DMS114 treated with DMSO at 0.1 percent for 48 hours (cell line): Measurements from ENCODE around the gene CD101.

Experiments
- DNase-seq: peaks from one replicate; lab custom pipeline; 2025; ENCODE audit not compliant: unreplicated experiment; lab: John Stamatoyannopoulos, UW

The CD101 gene

GRCh38 chr1:117014209-117014608 lies 12.6 kb downstream of the CD101 start:
- no peak for DNase-seq

- DNase-seq = no peak
Measured at GRCh38 chr1:117015724-117016123, 14.2 kb downstream of the CD101 start.

GRCh38 chr1:117017062-117017461 lies 15.5 kb downstream of the CD101 start:
- DNase-seq = no peak

GRCh38 chr1:117017648-117018047 lies 16.1 kb downstream of the CD101 start:
- DNase-seq = no peak

- DNase-seq = no peak
Measured at GRCh38 chr1:117020526-117021156, 19.1 kb downstream of the CD101 start.

GRCh38 chr1:117022114-117022513 lies 20.6 kb downstream of the CD101 start:
- no peak for DNase-seq

GRCh38 chr1:117025568-117025967 lies 24.0 kb downstream of the CD101 start:
- DNase-seq = no peak

- no peak for DNase-seq
Measured at GRCh38 chr1:117026361-117026760, 24.8 kb downstream of the CD101 start.

- DNase-seq = no peak
Measured at GRCh38 chr1:117029685-117030084, 28.1 kb downstream of the CD101 start.

- no peak for DNase-seq
Measured at GRCh38 chr1:117030271-117030877, 28.8 kb downstream of the CD101 start.

- DNase-seq = no peak
Measured at GRCh38 chr1:117032266-117032665, 30.7 kb downstream of the CD101 start.

- no peak for DNase-seq
Measured at GRCh38 chr1:117032681-117033539, 31.4 kb downstream of the CD101 start.

- no peak for DNase-seq
Measured at GRCh38 chr1:117033772-117034171, 32.2 kb downstream of the CD101 start.

GRCh38 chr1:117034791-117035290 lies 33.3 kb downstream of the CD101 start:
- DNase-seq = no peak

GRCh38 chr1:117036018-117036461 lies 34.5 kb downstream of the CD101 start:
- no peak for DNase-seq

GRCh38 chr1:117037802-117038201 lies 36.2 kb downstream of the CD101 start:
- no peak for DNase-seq

- no peak for DNase-seq
Measured at GRCh38 chr1:117038236-117038635, 36.7 kb downstream of the CD101 start.

GRCh38 chr1:117044217-117044616 lies 42.7 kb downstream of the CD101 start:
- no peak for DNase-seq

- no peak for DNase-seq
Measured at GRCh38 chr1:117045644-117046043, 44.1 kb downstream of the CD101 start.

- no peak for DNase-seq
Measured at GRCh38 chr1:117046781-117047180, 45.2 kb downstream of the CD101 start.

GRCh38 chr1:117047271-117047670 lies 45.7 kb downstream of the CD101 start:
- no peak for DNase-seq

- DNase-seq = no peak
Measured at GRCh38 chr1:117049857-117050256, 48.3 kb downstream of the CD101 start.
